NCI-H1436 treated with DMSO at 0.1 percent for 48 hours (cell line): Measurements from ENCODE around the gene STH.

ENCODE experiments used
- DNase-seq: peaks from one replicate; lab custom pipeline; 2025; lab: John Stamatoyannopoulos, UW

Gene STH

GRCh38 chr17:46027048-46027975 lies 28.3 kb downstream of the STH start:
- no peak for DNase-seq

- DNase-seq = no peak
Measured at GRCh38 chr17:46027976-46028325, 28.9 kb downstream of the STH start.

GRCh38 chr17:46028374-46028773 lies 29.3 kb downstream of the STH start:
- no peak for DNase-seq

- no peak for DNase-seq
Measured at GRCh38 chr17:46028981-46029565, 30.0 kb downstream of the STH start.

- DNase-seq = no peak
Measured at GRCh38 chr17:46029627-46030026, 30.6 kb downstream of the STH start.

DNA sequence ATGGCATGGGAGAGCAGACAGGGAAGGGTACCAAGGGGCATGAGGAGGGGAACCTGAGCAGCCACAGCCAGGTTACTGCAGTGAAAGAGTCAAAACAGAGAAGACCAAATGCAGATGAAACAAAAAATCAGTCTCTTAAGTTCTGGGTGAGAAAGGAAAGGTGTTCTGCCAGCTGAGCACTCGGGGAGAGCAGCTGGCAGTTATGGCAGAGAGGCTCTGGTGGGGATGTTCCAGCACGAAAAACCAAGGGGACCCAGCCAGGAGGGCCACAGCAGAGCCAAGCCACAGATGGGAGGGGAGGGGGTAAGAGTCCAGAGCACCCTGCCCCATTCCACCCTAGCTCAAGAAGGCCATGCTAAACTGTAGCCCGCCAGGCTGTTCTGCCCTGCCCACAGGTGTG lies 31.7 kb downstream of the STH start:
- DNase-seq = no peak

DNA sequence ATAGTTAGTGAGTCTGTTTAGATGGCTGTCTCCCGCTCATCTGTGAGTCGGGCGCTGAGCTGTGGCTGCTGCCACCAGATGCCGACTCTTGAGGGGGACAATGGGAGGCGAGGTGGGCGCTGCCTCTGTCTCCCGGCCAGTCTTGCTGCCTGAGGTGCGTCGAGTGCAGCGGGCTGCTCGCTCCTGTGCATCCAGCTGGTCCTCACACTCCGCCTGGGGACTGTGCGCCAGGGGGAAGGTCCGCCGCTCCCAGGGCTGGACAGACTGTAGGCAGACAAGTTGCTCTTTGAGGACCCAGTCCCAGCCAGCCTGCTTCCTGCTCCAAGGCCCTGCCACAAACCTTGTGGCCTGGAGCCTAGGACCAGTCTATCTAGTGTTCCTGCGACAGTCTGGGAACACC lies 32.4 kb downstream of the STH start:
- DNase-seq = no peak

GRCh38 chr17:46031920-46032319 lies 32.9 kb downstream of the STH start:
- DNase-seq = no peak

- DNase-seq = no peak
Measured at GRCh38 chr17:46032909-46033308, 33.9 kb downstream of the STH start.

GRCh38 chr17:46033392-46033791 lies 34.3 kb downstream of the STH start:
- no peak for DNase-seq

DNA sequence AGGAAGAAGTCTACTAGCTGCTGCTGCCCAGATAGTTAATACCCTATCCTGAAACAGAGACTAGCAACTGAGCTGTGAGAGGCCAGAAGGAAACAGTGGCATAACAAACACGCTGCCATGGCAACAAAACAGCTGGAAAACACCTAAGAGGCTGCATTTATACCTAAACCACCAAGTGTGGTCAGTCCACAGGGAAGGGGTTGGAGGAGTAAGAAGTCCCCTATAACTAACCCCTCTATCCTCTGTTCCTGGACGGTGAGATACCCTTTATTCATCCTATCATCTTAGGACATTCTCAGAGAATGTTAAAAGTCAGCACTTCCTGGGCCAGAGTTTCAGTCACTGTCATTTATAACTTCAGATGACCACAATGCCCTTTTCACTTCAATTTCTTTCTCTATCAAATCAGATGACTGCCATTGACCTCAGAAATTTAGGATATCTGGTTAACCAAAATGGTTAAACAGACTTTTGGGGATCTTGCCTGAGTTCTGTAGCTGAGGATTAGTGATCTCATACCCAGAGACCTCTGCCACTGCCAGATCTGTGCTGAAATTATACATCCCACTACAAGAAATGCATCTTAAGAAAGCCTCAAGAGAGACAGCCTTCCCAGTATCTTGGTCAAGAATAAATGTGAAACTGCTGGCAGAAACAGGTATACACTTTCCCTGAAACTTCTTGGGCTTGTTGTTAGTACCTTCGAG lies 36.2 kb downstream of the STH start:
- no peak for DNase-seq

DNA sequence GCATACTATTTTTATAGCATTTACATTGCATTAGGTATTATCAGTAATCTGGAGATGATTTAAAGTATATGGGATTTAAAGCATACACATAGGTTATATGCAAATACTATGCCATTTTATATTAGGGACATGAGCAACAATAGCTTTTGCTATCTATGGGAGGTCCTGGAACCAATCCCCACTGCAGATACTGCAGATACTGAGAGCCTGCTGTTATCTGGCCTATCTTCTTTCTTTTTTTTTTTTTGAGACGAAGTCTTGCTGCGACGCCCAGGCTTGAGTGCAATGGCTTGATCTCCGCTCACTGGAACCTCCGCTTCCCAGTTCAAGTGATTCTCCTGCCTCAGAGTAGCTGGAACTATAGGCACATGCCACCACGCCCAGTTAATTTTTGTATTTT lies 37.4 kb downstream of the STH start:
- DNase-seq = no peak

DNA sequence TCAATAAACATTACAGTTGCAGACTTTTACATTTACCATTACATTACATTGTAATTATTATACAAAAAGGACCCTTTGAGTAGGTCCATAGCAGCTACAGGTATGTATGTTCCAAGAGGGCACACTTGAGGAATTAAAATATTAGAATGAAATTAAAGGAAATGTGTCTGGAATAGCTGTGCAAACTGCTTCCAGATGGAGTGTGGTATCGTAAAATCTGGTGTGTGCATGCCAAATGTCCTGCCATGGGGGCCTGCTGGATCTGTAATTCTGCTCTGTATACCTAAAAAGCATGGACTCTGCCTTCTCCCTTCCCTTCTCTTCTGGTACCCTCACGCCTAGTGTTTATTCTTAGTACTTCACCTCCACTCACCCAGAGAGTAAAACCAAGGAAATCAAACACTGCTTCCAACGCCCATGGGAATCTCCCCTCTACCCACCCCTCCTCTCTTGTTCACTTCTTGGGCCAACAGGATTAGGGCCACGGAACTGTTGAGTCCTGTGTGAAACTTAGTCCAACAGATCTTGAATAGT lies 38.7 kb downstream of the STH start:
- no peak for DNase-seq

DNA sequence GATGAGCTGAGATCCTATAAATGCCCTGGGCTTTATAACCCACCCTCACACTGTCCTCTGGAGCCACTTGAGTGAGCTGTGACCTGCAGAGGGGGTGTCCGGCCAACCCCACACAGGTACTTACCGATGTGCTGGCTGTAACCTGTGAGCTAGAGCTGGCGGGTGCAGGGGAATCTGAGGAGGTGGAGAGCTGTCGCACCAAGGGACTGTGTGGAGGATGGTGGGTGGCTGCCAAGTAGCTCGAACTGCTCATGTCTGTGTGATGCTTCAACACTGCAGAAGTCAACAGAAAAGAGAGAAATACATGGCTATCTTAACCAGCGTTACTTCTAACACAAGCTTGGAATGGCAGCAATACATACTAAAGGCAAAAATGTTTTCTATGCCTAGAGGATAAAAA lies 39.4 kb downstream of the STH start:
- no peak for DNase-seq

- DNase-seq = no peak
Measured at GRCh38 chr17:46038937-46039336, 39.9 kb downstream of the STH start.

DNA sequence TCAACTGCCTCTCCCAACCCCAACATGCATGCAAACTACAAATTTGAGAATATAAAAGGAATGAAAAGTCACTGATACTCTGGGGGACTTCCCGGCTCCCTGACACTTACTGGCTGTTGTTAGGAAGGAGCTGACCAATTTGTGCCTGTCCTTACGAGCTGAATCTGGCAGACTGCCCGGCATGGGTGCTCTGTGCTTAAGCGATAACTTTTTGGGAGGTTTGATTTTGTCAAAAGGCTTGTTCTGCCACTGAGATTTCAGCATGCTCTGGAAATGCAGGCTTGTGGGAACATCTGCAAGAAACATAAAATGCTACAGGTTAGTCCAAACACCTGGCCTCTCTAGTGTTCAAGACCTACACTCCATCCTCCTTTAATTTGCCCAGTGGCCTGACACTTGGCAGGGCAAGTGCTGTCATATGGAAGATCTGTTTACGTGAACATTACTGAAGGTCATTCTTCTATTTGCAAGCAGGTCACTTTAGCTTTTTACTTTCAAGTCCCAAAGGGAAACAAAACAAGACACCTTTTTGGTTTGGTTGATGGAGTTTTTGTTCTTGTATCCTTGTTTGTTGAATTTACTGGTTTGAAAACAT lies 40.6 kb downstream of the STH start:
- DNase-seq = no peak

- DNase-seq = no peak
Measured at GRCh38 chr17:46042246-46042645, 43.2 kb downstream of the STH start.

- no peak for DNase-seq
Measured at GRCh38 chr17:46042925-46043324, 43.9 kb downstream of the STH start.

DNA sequence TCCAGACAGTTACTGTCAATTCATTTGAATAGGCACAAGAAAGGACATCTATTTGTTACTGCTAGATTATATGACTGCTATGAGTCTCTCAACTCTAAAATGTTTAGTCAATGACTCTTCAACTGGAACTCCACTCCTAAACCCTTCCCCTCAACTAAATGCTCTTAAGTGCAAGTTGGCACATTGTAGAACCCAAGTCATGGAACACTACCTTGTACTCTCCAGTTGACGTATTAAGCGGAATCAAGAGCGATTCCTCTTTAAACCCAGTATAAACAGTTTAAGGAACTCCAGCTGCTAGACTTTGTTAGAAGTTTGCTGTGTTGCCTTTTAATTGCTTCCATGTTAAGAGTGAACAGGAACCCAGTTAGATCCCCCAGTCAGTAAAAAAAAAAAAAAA lies 44.6 kb downstream of the STH start:
- no peak for DNase-seq

GRCh38 chr17:46044286-46044928 lies 45.4 kb downstream of the STH start:
- peak; percentile 75 for DNase-seq

GRCh38 chr17:46044989-46045388 lies 45.9 kb downstream of the STH start:
- DNase-seq = no peak

- no peak for DNase-seq
Measured at GRCh38 chr17:46045639-46046038, 46.6 kb downstream of the STH start.
